Inflammatory macrophage treated with lipopolysaccharide for 1 hour (primary cell): ENCODE measurements around the gene ANXA1.

Source experiments
- DNase-seq, 2 donors: peaks; one replicate each; pipeline ENCODE4 v3.0.0-alpha.2; 2020 to 2022

ANXA1 gene

GRCh38 chr9:73151653-73152542, at the start of gene ANXA1:
TSS of gene ANXA1 (plus strand) at chr9:73151865. CDS start at chr9:73158536, 6,671 bp downstream.
- peak; percentile 88 to 91 for DNase-seq

- no peak for DNase-seq
These were observed 47.3 kb upstream of the ANXA1 start for GRCh38 chr9:73104342-73104741.

GRCh38 chr9:73104921-73105320, 46.7 kb upstream of the ANXA1 start:
- DNase-seq = no peak

GRCh38 chr9:73107489-73108069, 44.1 kb upstream of the ANXA1 start:
- peak; percentile 34 to 78 for DNase-seq

GRCh38 chr9:73114058-73114457, 37.6 kb upstream of the ANXA1 start:
- DNase-seq = no peak

- no peak for DNase-seq
These were observed 36.7 kb upstream of the ANXA1 start for GRCh38 chr9:73114958-73115357.

GRCh38 chr9:73116031-73116430, 35.6 kb upstream of the ANXA1 start:
- no peak for DNase-seq

- no peak for DNase-seq
These were observed 34.8 kb upstream of the ANXA1 start for GRCh38 chr9:73116880-73117279.

- DNase-seq = peak; percentile 38 to 68
These were observed 33.4 kb upstream of the ANXA1 start for GRCh38 chr9:73118286-73118685.

GRCh38 chr9:73118898-73119554, 32.6 kb upstream of the ANXA1 start:
- no peak for DNase-seq

GRCh38 chr9:73121375-73121935, 30.2 kb upstream of the ANXA1 start:
- DNase-seq = no peak

- DNase-seq = no peak
These were observed 26.0 kb upstream of the ANXA1 start for GRCh38 chr9:73125651-73126050.

- DNase-seq = no peak
These were observed 21.6 kb upstream of the ANXA1 start for GRCh38 chr9:73129941-73130685.

GRCh38 chr9:73131461-73131860, 20.2 kb upstream of the ANXA1 start:
- no peak for DNase-seq

GRCh38 chr9:73132034-73132776, 19.5 kb upstream of the ANXA1 start:
- peak; percentile 92 for DNase-seq

- peak in 1 of 2 donors; percentile 31 for DNase-seq
These were observed 18.5 kb upstream of the ANXA1 start for GRCh38 chr9:73133022-73133651.

- no peak for DNase-seq
These were observed 17.7 kb upstream of the ANXA1 start for GRCh38 chr9:73133921-73134407.

GRCh38 chr9:73135394-73135793, 16.3 kb upstream of the ANXA1 start:
- DNase-seq = no peak

- no peak for DNase-seq
These were observed 14.3 kb upstream of the ANXA1 start for GRCh38 chr9:73137286-73137899.

- DNase-seq = peak in 1 of 2 donors; percentile 39
These were observed 13.8 kb upstream of the ANXA1 start for GRCh38 chr9:73137914-73138313.

GRCh38 chr9:73138516-73138915, 13.1 kb upstream of the ANXA1 start:
- DNase-seq = peak in 1 of 2 donors; percentile 35
